ENCODE data around the gene COL11A2.

GRCh38 chr6:33177552-33178446 is 14.5 kb downstream of the COL11A2 start:
- no peak for TF ChIP-seq EP300 (IDR thresholded peaks at IDR 0.05; ENCODE audit: borderline replicate concordance)
- no peak for TF ChIP-seq CEBPB (IDR thresholded peaks at IDR 0.05)
- no peak for TF ChIP-seq REST (IDR thresholded peaks at IDR 0.05; ENCODE audit: low read depth)
